Neural progenitor cell (in vitro differentiated cells): Measurements from ENCODE around the gene JAZF1.

Source experiments
- EZH2 ChIP-seq: fragments of 200-600 bp; sonication (generic); IDR thresholded peaks from 2 replicates; pipeline ENCODE4 v1.6.1; 2017; ENCODE audit warnings: antibody characterized with exemption, mild to moderate bottlenecking, moderate library complexity
- EZH2phosphoT487 ChIP-seq: fragments of 200-600 bp; sonication (generic); IDR thresholded peaks from 2 replicates; pipeline ENCODE4 v1.6.1; 2017; ENCODE audit warnings: antibody characterized with exemption
- TF ChIP-seq, protein P1 (sequence below): fragments of 200-600 bp; sonication (generic); IDR thresholded peaks from 2 replicates; pipeline ENCODE4 v1.5.1; 2017; ENCODE audit warnings: antibody characterized with exemption, mild to moderate bottlenecking

DNA sequence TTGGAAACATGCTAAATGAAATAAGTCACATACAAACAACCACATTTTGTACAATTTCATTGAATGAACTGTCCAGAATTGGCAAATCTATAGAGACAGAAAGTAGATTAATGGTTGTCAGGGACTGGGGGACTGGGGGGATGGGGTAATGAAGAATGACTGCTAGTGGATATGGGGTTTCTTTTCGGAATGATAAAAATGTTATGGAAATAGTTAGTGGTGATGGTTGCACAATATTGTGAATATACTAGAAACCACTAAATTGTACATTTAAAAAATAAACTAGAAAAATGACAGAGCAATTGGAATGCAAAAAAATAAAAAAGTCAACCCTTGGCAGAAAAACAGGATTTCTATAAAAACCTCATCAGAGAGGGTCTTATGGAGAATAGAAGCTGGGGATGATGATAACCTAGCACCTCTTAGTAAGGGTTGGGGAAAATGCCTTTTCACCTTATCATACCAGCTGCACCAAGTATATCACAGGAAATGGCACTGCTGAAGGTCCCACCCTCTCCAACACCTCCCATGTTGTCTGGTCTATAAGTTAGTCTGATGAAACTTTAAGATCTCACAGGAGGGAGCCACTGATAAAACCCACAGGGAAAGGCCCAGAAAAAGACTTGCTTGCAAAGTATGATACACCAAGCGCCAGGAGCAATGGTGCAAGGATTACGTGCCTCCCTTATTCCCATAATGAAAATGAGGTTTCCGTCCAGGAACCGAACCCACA, 23.1 kb upstream of the JAZF1 start:
- TF ChIP-seq, protein P1, sequence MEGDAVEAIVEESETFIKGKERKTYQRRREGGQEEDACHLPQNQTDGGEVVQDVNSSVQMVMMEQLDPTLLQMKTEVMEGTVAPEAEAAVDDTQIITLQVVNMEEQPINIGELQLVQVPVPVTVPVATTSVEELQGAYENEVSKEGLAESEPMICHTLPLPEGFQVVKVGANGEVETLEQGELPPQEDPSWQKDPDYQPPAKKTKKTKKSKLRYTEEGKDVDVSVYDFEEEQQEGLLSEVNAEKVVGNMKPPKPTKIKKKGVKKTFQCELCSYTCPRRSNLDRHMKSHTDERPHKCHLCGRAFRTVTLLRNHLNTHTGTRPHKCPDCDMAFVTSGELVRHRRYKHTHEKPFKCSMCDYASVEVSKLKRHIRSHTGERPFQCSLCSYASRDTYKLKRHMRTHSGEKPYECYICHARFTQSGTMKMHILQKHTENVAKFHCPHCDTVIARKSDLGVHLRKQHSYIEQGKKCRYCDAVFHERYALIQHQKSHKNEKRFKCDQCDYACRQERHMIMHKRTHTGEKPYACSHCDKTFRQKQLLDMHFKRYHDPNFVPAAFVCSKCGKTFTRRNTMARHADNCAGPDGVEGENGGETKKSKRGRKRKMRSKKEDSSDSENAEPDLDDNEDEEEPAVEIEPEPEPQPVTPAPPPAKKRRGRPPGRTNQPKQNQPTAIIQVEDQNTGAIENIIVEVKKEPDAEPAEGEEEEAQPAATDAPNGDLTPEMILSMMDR, result no peak
- TF ChIP-seq EZH2 (no peak), EZH2phosphoT487 (no peak)
